Activated CD4-positive, alpha-beta T cell treated with anti-CD3 and anti-CD28 coated beads for 24 hours (primary cell): ENCODE measurements around the gene SNRPB.

Experiments used
- DNase-seq, 2 donors: peaks; one replicate each; pipeline ENCODE4 v3.0.0-alpha.2; 2020; ENCODE audit warnings: low read depth in 2 of 2

SNRPB gene

DNA sequence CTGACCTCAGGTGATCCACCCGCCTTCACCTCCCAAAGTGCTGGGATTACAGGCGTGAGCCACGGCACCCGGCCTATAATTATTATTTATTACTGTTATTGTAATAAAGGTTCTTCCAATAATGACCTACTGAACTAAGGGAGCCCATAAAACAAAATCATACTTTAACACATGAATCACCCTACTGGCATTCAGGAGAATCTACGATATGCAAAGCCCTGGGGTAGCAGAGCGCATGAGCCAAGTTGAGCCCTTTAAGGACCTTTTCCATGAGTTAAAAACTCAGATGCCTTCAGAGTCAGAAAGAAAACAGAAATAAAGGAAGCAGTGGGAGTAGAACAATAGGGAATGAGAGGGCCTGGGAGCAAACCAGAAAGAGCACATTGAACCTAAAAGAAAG is 41.5 kb downstream of the SNRPB start:
- no peak for DNase-seq

DNA sequence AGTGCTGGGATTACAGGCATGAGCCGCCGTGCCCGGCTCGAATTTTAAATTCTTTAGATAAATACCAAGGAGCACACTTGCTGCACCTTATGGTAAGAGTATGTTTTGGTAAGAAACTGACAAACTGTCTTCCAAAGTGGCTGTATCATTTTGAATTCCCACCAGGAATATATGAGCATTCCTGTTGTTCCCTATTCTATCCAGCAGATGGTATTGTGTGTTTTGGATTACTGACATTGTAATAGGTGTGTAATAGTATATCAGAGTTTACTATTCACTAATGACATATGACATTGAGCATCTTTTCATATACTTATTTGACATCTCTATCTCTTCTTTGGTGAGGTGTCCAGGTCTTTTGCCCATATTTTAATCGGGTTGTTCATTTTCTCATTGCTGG is 49.3 kb downstream of the SNRPB start:
- no peak for DNase-seq

DNA sequence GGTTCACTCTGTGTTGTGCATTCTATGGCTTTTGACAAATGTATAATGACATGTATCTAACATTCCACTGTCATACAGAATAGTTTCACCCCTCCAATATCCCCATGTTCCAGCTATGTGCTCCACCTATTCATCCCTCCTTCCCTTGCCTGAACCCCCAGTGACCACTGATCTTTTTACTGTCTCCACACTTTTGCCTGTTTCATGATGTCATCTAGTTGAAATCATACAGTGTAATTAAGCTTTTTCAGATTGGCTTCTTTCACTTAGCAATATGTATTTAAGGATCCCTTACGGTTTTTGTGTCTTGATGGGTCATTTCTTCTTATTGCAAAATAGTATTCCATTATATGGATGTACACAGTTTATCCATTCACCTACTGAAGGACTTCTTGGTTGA is 50.1 kb downstream of the SNRPB start:
- DNase-seq = no peak

- no peak for DNase-seq
Measured at GRCh38 chr20:2418388-2418787, 52.2 kb downstream of the SNRPB start.

GRCh38 chr20:2417213-2417541 is 53.4 kb downstream of the SNRPB start:
- no peak for DNase-seq

GRCh38 chr20:2416541-2417212 is 53.9 kb downstream of the SNRPB start:
- DNase-seq = no peak
